HL-60 (cell line): ENCODE results near the gene SLC38A8.

Source experiments
- GABPA ChIP-seq: IDR thresholded peaks from 2 replicates; pipeline ENCODE4 v1.6.1; 2012; ENCODE audit warnings: low read depth
- POLR2AphosphoS5 ChIP-seq: IDR thresholded peaks from 2 replicates; pipeline ENCODE4 v1.6.1; 2012; ENCODE audit warnings: low read depth
- SPI1 ChIP-seq: IDR thresholded peaks from 2 replicates; pipeline ENCODE4 v1.6.1; 2012; ENCODE audit warnings: low read depth, mild to moderate bottlenecking, borderline replicate concordance
- TF ChIP-seq, protein P1 (sequence below): IDR thresholded peaks from one replicate; pipeline ENCODE4 v1.5.1; 2011; ENCODE audit warnings: low read length, control low read depth, inconsistent platforms; ENCODE audit not compliant: insufficient read depth
- TF ChIP-seq, protein P2 (sequence below): IDR thresholded peaks from 2 replicates; pipeline ENCODE4 v1.6.1; 2012; ENCODE audit warnings: low read depth; ENCODE audit not compliant: insufficient replicate concordance

DNA sequence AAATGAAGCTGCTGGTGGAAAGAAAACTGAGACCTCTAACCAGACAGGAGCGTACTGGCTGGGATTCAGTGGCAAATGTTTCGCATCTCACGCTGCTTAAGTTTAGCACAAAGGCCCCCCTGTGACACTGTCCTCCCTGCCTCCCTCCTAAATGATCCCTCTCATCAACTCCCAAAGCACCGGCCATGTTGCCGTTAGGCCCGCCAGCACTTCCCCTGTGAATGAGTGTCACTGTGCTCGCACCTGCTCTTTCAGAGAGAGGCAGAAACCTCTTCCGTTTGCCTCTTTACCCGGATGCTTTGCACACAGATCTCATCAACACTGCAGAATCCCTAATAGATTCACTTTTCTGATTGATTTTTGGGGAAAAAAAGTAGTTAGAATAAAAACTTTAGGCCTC, 47.6 kb upstream of the SLC38A8 start:
- TF ChIP-seq POLR2AphosphoS5 (no peak), GABPA (no peak), SPI1 (no peak)
- TF ChIP-seq, protein P1, sequence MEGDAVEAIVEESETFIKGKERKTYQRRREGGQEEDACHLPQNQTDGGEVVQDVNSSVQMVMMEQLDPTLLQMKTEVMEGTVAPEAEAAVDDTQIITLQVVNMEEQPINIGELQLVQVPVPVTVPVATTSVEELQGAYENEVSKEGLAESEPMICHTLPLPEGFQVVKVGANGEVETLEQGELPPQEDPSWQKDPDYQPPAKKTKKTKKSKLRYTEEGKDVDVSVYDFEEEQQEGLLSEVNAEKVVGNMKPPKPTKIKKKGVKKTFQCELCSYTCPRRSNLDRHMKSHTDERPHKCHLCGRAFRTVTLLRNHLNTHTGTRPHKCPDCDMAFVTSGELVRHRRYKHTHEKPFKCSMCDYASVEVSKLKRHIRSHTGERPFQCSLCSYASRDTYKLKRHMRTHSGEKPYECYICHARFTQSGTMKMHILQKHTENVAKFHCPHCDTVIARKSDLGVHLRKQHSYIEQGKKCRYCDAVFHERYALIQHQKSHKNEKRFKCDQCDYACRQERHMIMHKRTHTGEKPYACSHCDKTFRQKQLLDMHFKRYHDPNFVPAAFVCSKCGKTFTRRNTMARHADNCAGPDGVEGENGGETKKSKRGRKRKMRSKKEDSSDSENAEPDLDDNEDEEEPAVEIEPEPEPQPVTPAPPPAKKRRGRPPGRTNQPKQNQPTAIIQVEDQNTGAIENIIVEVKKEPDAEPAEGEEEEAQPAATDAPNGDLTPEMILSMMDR, result no peak
- TF ChIP-seq, protein P2, sequence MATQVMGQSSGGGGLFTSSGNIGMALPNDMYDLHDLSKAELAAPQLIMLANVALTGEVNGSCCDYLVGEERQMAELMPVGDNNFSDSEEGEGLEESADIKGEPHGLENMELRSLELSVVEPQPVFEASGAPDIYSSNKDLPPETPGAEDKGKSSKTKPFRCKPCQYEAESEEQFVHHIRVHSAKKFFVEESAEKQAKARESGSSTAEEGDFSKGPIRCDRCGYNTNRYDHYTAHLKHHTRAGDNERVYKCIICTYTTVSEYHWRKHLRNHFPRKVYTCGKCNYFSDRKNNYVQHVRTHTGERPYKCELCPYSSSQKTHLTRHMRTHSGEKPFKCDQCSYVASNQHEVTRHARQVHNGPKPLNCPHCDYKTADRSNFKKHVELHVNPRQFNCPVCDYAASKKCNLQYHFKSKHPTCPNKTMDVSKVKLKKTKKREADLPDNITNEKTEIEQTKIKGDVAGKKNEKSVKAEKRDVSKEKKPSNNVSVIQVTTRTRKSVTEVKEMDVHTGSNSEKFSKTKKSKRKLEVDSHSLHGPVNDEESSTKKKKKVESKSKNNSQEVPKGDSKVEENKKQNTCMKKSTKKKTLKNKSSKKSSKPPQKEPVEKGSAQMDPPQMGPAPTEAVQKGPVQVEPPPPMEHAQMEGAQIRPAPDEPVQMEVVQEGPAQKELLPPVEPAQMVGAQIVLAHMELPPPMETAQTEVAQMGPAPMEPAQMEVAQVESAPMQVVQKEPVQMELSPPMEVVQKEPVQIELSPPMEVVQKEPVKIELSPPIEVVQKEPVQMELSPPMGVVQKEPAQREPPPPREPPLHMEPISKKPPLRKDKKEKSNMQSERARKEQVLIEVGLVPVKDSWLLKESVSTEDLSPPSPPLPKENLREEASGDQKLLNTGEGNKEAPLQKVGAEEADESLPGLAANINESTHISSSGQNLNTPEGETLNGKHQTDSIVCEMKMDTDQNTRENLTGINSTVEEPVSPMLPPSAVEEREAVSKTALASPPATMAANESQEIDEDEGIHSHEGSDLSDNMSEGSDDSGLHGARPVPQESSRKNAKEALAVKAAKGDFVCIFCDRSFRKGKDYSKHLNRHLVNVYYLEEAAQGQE, result no peak
